Kidney (tissue), 14 donors: ENCODE results near the gene SLC39A6. TPM values are rescaled to one million over a fixed set of nuclear protein-coding genes. Genes with fewer than 3 reads are reported as not detected.
"Not testable (repeated sequence)": the region's sequence is repeated elsewhere in the genome, so short reads cannot be mapped to it uniquely, and the experiment has no call there.

ENCODE experiments used
- DNase-seq, 5 donors: peaks; one replicate each; pipeline ENCODE4 v3.0.0-alpha.2; 2013 to 2020
- FAIRE-seq: peaks from 2 replicates; lab custom pipeline; 2012; peaks lifted over from hg19 to GRCh38; lab: Jason Lieb, UNC
- H3K27ac ChIP-seq, 2 donors: one replicate each; pipeline ENCODE4 v1.7.0; 2013; ENCODE audit warnings: low read depth in 2 of 2, low read length in 2 of 2, inconsistent platforms in 1 of 2
- H3K27me3 ChIP-seq: one replicate; pipeline ENCODE4 v1.7.1; 2013; ENCODE audit warnings: low read length, inconsistent platforms; ENCODE audit not compliant: control insufficient read depth, insufficient read depth
- H3K36me3 ChIP-seq, 3 donors: one replicate each; pipeline versions ENCODE4 v1.7.0 to v1.7.1; 2013; ENCODE audit warnings: low read length in 3 of 3, control low read depth in 1 of 3, inconsistent platforms in 1 of 3; ENCODE audit not compliant: insufficient read depth in 3 of 3, control insufficient read depth in 2 of 3
- H3K4me1 ChIP-seq, 3 donors: one replicate each; pipeline versions ENCODE4 v1.7.0 to v1.7.1; 2013; ENCODE audit warnings: low read length in 3 of 3, inconsistent platforms in 1 of 3, low read depth in 1 of 3; ENCODE audit not compliant: control insufficient read depth in 2 of 3, insufficient read depth in 2 of 3
- H3K4me3 ChIP-seq, 3 donors: one replicate each; pipeline versions ENCODE4 v1.7.0 to v1.8.1; 2013; ENCODE audit warnings: low read length in 3 of 3, control low read depth in 1 of 3, inconsistent platforms in 1 of 3
- H3K9ac ChIP-seq, 3 donors: one replicate each; pipeline versions ENCODE4 v1.7.0 to v1.7.1; 2013; ENCODE audit warnings: low read length in 3 of 3, control low read depth in 1 of 3, inconsistent platforms in 1 of 3
- H3K9me3 ChIP-seq, 3 donors: one replicate each; pipeline versions ENCODE4 v1.7.0 to v1.7.1; 2013; ENCODE audit warnings: low read length in 3 of 3, control low read depth in 1 of 3, inconsistent platforms in 1 of 3; ENCODE audit not compliant: control insufficient read depth in 2 of 3, insufficient read depth in 1 of 3
- intact Hi-C: fragments of 100-400 bp; cut with DNase I; formaldehyde crosslinking; loops from one replicate; pipeline ENCODE4 v1.11.1; 2022
- polyA plus RNA-seq: library from polyadenylated mRNA; stranded (reverse); fragments of 350-450 nt; fragmentation: Illumina TruSeq; extraction: RNeasy Lipid Tissue Mini Kit (QIAGEN cat#74804); gene quantifications from one replicate; pipeline ENCODE4 v1.2.3, GENCODE V29; 2014; ENCODE audit warnings: low read depth, low replicate concordance; ENCODE audit not compliant: insufficient read depth
- total RNA-seq: library from RNA; stranded (reverse); fragmentation: NEBNext Ultra II Directional; extraction: Animal tissue kit (Norgen Biotek cat#: 25700); gene quantifications from one replicate; pipeline ENCODE4 v1.2.1, GENCODE V29; 2021
- TF ChIP-seq, protein P1 (sequence below): IDR thresholded peaks from 3 replicates; pipeline ENCODE4 v1.5.1; 2012; ENCODE audit warnings: mild to moderate bottlenecking, moderate library complexity, borderline replicate concordance; ENCODE audit not compliant: insufficient read depth; ENCODE audit errors: extremely low read depth
- donor health status: control.
- donor health status: control.
- donor health status: control.
- donor health status: control.
- donor health status: control.
- donor health status: DM: yes; HTN: yes; CAD: no.
- donor health status: Normal renal cell carcinoma (clear cell type).

Gene SLC39A6
- total and polyA plus RNA-seq, 2 donors from 2014 or later = 27.3 to 44.7 TPM

DNA sequence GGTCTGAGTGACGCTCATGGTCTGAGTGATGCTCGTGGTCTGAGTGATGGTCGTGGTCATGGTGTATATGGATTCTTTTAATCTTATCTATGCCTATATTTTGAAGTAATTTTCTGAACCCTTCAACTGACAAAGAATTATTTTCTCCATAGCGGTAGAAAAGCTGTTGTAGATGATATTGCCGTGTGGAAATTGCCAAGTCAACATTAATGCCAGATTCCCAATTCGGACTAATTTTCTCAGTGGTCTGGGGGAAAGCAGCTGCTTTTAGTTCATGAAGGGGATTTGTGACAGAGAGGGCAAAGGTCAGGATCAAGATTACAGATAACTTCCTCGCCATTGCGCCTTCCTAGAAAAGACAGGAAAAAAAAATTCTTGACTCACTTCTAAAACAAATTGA lies 2.5 kb downstream of the SLC39A6 start:
- no peak for FAIRE-seq
- intact Hi-C loops = no loop called here
- no peak overlapping the region for H3K9ac ChIP-seq
- no peak for DNase-seq
- H3K27ac ChIP-seq = no peak overlapping the region
- no peaks in the 10 kb centered on the region for H3K27me3 ChIP-seq
- H3K4me1 ChIP-seq = peaks cover 0 to 12% (median 9%) of the 10 kb centered on the region in 3 donors
- H3K36me3 ChIP-seq = peaks cover 6 to 17% (median 13%) of the 10 kb centered on the region in 3 donors
- TF ChIP-seq, protein P1, sequence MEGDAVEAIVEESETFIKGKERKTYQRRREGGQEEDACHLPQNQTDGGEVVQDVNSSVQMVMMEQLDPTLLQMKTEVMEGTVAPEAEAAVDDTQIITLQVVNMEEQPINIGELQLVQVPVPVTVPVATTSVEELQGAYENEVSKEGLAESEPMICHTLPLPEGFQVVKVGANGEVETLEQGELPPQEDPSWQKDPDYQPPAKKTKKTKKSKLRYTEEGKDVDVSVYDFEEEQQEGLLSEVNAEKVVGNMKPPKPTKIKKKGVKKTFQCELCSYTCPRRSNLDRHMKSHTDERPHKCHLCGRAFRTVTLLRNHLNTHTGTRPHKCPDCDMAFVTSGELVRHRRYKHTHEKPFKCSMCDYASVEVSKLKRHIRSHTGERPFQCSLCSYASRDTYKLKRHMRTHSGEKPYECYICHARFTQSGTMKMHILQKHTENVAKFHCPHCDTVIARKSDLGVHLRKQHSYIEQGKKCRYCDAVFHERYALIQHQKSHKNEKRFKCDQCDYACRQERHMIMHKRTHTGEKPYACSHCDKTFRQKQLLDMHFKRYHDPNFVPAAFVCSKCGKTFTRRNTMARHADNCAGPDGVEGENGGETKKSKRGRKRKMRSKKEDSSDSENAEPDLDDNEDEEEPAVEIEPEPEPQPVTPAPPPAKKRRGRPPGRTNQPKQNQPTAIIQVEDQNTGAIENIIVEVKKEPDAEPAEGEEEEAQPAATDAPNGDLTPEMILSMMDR = no peak
- no peaks in the 10 kb centered on the region for H3K9me3 ChIP-seq
- no peak overlapping the region for H3K4me3 ChIP-seq

DNA sequence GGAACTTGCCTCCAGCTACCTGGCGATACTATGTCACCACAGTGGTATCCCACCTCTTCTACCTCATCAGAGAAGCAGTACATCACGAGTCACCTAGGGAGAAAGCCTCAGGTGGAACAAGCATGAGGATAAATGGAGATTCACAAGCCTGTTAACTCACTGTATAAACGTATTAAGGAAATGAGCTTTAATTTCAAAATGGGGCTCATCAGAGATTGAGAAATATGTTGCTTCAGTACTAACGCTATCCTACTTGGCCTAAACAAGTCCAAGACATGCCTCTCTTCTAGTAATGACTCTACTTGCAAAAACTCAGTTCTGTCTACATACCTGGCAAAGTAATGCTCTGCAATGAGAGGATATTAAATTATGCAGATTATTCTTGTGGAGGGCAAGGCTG lies 4.3 kb downstream of the SLC39A6 start:
- Histone ChIP-seq H3K4me1 (peaks cover 0 to 6% (median 4%) of the 10 kb centered on the region in 3 donors), H3K27me3 (no peaks in the 10 kb centered on the region), H3K36me3 (peaks cover 6 to 19% (median 13%) of the 10 kb centered on the region in 3 donors), H3K27ac (no peak overlapping the region), H3K9me3 (no peaks in the 10 kb centered on the region), H3K9ac (no peak overlapping the region), H3K4me3 (no peak overlapping the region)
- no peak for DNase-seq
- intact Hi-C loops = no loop called here
- FAIRE-seq = no peak
- TF ChIP-seq, protein P1 = no peak

DNA sequence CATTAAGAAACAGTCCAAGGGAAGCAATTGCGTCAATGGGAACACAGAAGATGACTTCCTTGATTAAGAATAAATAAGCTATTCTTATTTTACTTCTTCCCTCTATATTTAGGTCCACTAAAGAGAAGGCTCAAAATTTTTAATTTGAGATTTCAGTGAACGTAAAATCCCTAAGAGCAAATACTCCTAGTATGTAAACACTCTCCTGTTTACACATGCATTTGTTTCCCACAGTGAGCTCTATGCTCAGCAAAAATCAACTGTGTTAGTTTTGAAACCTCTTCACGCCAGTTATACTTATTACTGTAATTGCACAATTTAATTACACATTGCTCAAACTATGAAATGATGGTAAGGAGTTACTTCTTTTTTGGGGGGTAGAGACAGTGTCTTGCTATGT lies 8.8 kb downstream of the SLC39A6 start:
- no peak for FAIRE-seq
- intact Hi-C loops = no loop called here
- no peak overlapping the region for H3K27ac ChIP-seq

DNA sequence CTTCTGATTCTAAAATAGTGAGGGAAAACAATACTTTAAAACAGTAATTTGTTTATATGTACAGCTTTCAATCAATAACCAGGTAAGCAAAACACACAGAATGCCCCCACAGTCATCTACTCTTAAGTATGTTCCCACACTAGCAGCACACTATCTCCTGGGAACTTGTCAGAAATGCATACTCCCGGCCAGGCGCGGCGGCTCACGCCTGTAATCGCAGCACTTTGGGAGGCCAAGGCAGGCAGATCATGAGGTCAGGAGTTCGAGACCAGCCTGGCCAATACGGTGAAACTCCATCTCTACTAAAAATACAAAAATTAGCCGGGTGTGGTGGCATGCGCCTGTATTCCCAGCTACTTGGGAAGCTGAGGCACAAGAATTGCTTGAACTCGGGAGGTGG lies 12.4 kb downstream of the SLC39A6 start:
- DNase-seq, FAIRE-seq, H3K27ac ChIP-seq, H3K4me3 ChIP-seq, H3K9me3 ChIP-seq, intact Hi-C loops, H3K4me1 ChIP-seq, H3K9ac ChIP-seq, H3K27me3 ChIP-seq: not testable (repeated sequence)
- H3K36me3 ChIP-seq = peaks cover 5 to 17% (median 13%) of the 10 kb centered on the region in 3 donors

More for the DNA sequence above, 8.8 kb downstream of the SLC39A6 start:
- TF ChIP-seq, protein P1 = no peak
- Histone ChIP-seq H3K4me3 (no peak overlapping the region), H3K9ac (no peak overlapping the region), H3K36me3 (peaks cover 6 to 19% (median 9%) of the 10 kb centered on the region in 3 donors), H3K9me3 (no peaks in the 10 kb centered on the region), H3K4me1 (no peaks in the 10 kb centered on the region), H3K27me3 (no peaks in the 10 kb centered on the region)
- DNase-seq = no peak
